Loucy (cell line): Measurements from ENCODE around the gene TAF4B.

ENCODE experiments used
- H2AFZ ChIP-seq: fragments of 200-600 bp; sonication (generic); 2 replicates; pipeline ENCODE4 v1.6.0; 2016; ENCODE audit warnings: antibody characterized with exemption, mild to moderate bottlenecking, low read length, moderate library complexity
- H3F3A ChIP-seq: fragments of 200-600 bp; 2 replicates; pipeline ENCODE4 v1.6.0; 2016; ENCODE audit warnings: antibody characterized with exemption, low read depth, mild to moderate bottlenecking
- H3K27me3 ChIP-seq: fragments of 200-600 bp; sonication (generic); 2 replicates; pipeline ENCODE4 v1.6.1; 2014; ENCODE audit warnings: low read length, mild to moderate bottlenecking; ENCODE audit not compliant: insufficient read depth, poor library complexity, severe bottlenecking
- H3K36me3 ChIP-seq: fragments of 200-600 bp; sonication (generic); 2 replicates; pipeline ENCODE4 v1.6.1; 2016; ENCODE audit warnings: low read length; ENCODE audit not compliant: insufficient read depth
- H3K4me1 ChIP-seq: fragments of 200-600 bp; sonication (generic); 2 replicates; pipeline ENCODE4 v1.5.1; 2014; ENCODE audit warnings: low read length, mild to moderate bottlenecking; ENCODE audit not compliant: insufficient read depth, poor library complexity, severe bottlenecking
- H3K4me2 ChIP-seq: fragments of 200-600 bp; sonication (generic); 2 replicates; pipeline ENCODE4 v1.6.0; 2014; ENCODE audit warnings: antibody characterized with exemption, low read length, low read depth, mild to moderate bottlenecking; ENCODE audit not compliant: poor library complexity, severe bottlenecking
- H3K4me3 ChIP-seq: fragments of 200-600 bp; sonication (generic); 2 replicates; pipeline ENCODE4 v1.5.1; 2014; ENCODE audit warnings: low read length, mild to moderate bottlenecking, mixed read lengths; ENCODE audit not compliant: poor library complexity, severe bottlenecking
- H3K79me2 ChIP-seq: fragments of 200-600 bp; sonication (generic); 2 replicates; pipeline ENCODE4 v1.6.1; 2014; ENCODE audit warnings: low read length; ENCODE audit not compliant: insufficient read depth
- H3K9ac ChIP-seq: fragments of 200-600 bp; sonication (generic); 2 replicates; pipeline ENCODE4 v1.6.0; 2014; ENCODE audit warnings: mild to moderate bottlenecking, low read depth, low read length, moderate library complexity; ENCODE audit not compliant: poor library complexity, severe bottlenecking
- H3K9me2 ChIP-seq: fragments of 200-600 bp; sonication (generic); replicated peaks from 2 replicates; pipeline ENCODE4 v1.6.1; 2016; ENCODE audit warnings: low read depth, low read length, mixed read lengths
- H3K9me3 ChIP-seq: fragments of 200-600 bp; sonication (generic); 2 replicates; pipeline ENCODE4 v1.6.1; 2014; ENCODE audit warnings: mild to moderate bottlenecking, antibody characterized with exemption, low read length, low read depth; ENCODE audit not compliant: insufficient read depth
- H4K20me1 ChIP-seq: fragments of 200-600 bp; sonication (generic); 2 replicates; pipeline ENCODE4 v1.6.0; 2014; ENCODE audit warnings: antibody characterized with exemption, low read length, mild to moderate bottlenecking; ENCODE audit not compliant: insufficient read depth, poor library complexity, severe bottlenecking
- CTCF ChIP-seq: fragments of 200-600 bp; sonication (generic); conservative IDR thresholded peaks from 2 replicates; pipeline ENCODE4 v1.5.1; 2014; ENCODE audit warnings: mild to moderate bottlenecking, antibody characterized with exemption, low read length
- EZH2phosphoT487 ChIP-seq: fragments of 200-600 bp; IDR thresholded peaks from 2 replicates; pipeline ENCODE4 v1.6.1; 2018; ENCODE audit warnings: antibody characterized with exemption, mild to moderate bottlenecking, moderate library complexity, borderline replicate concordance

The TAF4B gene

GRCh38 chr18:26406854-26407517 lies 180.7 kb downstream of the TAF4B start:
- H3K36me3 ChIP-seq = no peaks in the 10 kb centered on the region
- no peaks in the 10 kb centered on the region for H3K4me1 ChIP-seq
- H3K9me3 ChIP-seq = no peaks in the 10 kb centered on the region
- no peak overlapping the region for H3K4me2 ChIP-seq
- H3K9ac ChIP-seq = no peak overlapping the region
- H3F3A ChIP-seq = no peaks in the 10 kb centered on the region
- no peak for TF ChIP-seq CTCF
- no peak for TF ChIP-seq EZH2phosphoT487
- no peaks in the 10 kb centered on the region for H3K9me2 ChIP-seq
- no peak overlapping the region for H3K4me3 ChIP-seq
- H3K27me3 ChIP-seq = no peaks in the 10 kb centered on the region
- no peaks in the 10 kb centered on the region for H3K79me2 ChIP-seq
- no peak overlapping the region for H2AFZ ChIP-seq
- no peaks in the 10 kb centered on the region for H4K20me1 ChIP-seq

- Histone ChIP-seq H3K36me3 (no peaks in the 10 kb centered on the region), H3K9me3 (no peaks in the 10 kb centered on the region), H3K9ac (no peak overlapping the region), H4K20me1 (no peaks in the 10 kb centered on the region), H3K4me3 (no peak overlapping the region), H3K4me2 (no peak overlapping the region), H3F3A (no peaks in the 10 kb centered on the region), H3K27me3 (no peaks in the 10 kb centered on the region), H3K9me2 (no peaks in the 10 kb centered on the region), H2AFZ (no peak overlapping the region), H3K79me2 (no peaks in the 10 kb centered on the region), H3K4me1 (no peaks in the 10 kb centered on the region)
- TF ChIP-seq EZH2phosphoT487 = no peak
- no peak for TF ChIP-seq CTCF
Measured at GRCh38 chr18:26407736-26408601, 181.7 kb downstream of the TAF4B start.

GRCh38 chr18:26409091-26409490 lies 182.8 kb downstream of the TAF4B start:
- Histone ChIP-seq H4K20me1 (no peaks in the 10 kb centered on the region), H3K4me2 (no peak overlapping the region), H3K9me2 (no peaks in the 10 kb centered on the region), H3K36me3 (no peaks in the 10 kb centered on the region), H3K4me1 (no peaks in the 10 kb centered on the region), H2AFZ (no peak overlapping the region), H3F3A (no peaks in the 10 kb centered on the region), H3K9ac (no peak overlapping the region), H3K9me3 (no peaks in the 10 kb centered on the region), H3K79me2 (no peaks in the 10 kb centered on the region), H3K4me3 (no peak overlapping the region), H3K27me3 (no peaks in the 10 kb centered on the region)
- no peak for TF ChIP-seq EZH2phosphoT487
- TF ChIP-seq CTCF = no peak
